ENCODE measurements around the gene LPGAT1. TPM values are rescaled to one million over a fixed set of nuclear protein-coding genes. Genes with fewer than 3 reads are reported as not detected.

Gene LPGAT1
- total and polyA plus RNA-seq, 2 donors (not counting 3 experiments of a cell fraction or from before 2014, with no cell fraction given): 6.1 to 46.0 TPM

- H3K9me1 ChIP-seq (replicated peaks; ENCODE audit: control insufficient read depth, extremely low read depth, insufficient read depth, low read length): no peaks in the 10 kb centered on the region
- no peak overlapping the region for H3K4me2 ChIP-seq (ENCODE audit: insufficient read depth, low read length)
- ChIA-PET CTCF (no interaction called here), POLR2A (no interaction called here)
- no peak overlapping the region for H3K4me3 ChIP-seq (replicated peaks in 1 of 3; ENCODE audit: insufficient read depth in 1 of 3, low read depth in 1 of 3, low read length in 3 of 3)
- no peaks in the 10 kb centered on the region for H3K27me3 ChIP-seq (ENCODE audit: control insufficient read depth in 2 of 2, insufficient read depth in 2 of 2, low read length in 2 of 2)
- FAIRE-seq (no peak), DNase-seq (ENCODE audit: low read depth, low spot score) (no peak)
- H3K36me3 ChIP-seq (ENCODE audit: control insufficient read depth in 2 of 2, extremely low read depth in 1 of 2, insufficient read depth in 2 of 2, low read length in 2 of 2): peaks cover 0 to 2% of the 10 kb centered on the region in 2 experiments
- H3K4me1 ChIP-seq (ENCODE audit: control insufficient read depth, extremely low read depth, insufficient read depth, low read length): no peaks in the 10 kb centered on the region
- no peak for TF ChIP-seq FOS (IDR thresholded peaks at IDR 0.05; ENCODE audit: borderline replicate concordance, insufficient read depth, low read length)
- TF ChIP-seq JUN (IDR thresholded peaks at IDR 0.05; ENCODE audit: borderline replicate concordance, insufficient read depth, insufficient read length, low read depth): no peak
- no peak for TF ChIP-seq MYC (IDR thresholded peaks at IDR 0.05; ENCODE audit: low read depth, low read length)
- TF ChIP-seq POLR2A (IDR thresholded peaks at IDR 0.05; ENCODE audit: low read depth, low read length): no peak
- TF ChIP-seq MAX (IDR thresholded peaks at IDR 0.05; ENCODE audit: insufficient read depth, insufficient read length): no peak
- no peaks in the 10 kb centered on the region for H4K20me1 ChIP-seq (replicated peaks; ENCODE audit: control insufficient read depth, extremely low read depth, insufficient read depth, low read length)
- no peaks in the 10 kb centered on the region for H3K79me2 ChIP-seq (ENCODE audit: control insufficient read depth, insufficient read depth, low read length)
- no peak overlapping the region for H2AFZ ChIP-seq (ENCODE audit: low read depth, low read length)
- H3K9ac ChIP-seq (replicated peaks; ENCODE audit: extremely low read depth, insufficient read depth, low read length): no peak overlapping the region
- intact Hi-C loops (cut with micrococcal nuclease): no loop called here
- no peaks in the 10 kb centered on the region for H3K9me3 ChIP-seq (replicated peaks; ENCODE audit: control insufficient read depth, insufficient read depth, low read length)
- no peak overlapping the region for H3K27ac ChIP-seq (ENCODE audit: insufficient read depth, low read depth, low read length)
- no TSS peak for BruUV-seq (replicated peaks)
- dilution Hi-C loops (cut with MboI; ENCODE audit: extremely low pct_ligation_motif_present, low sequenced_read_pairs): no loop called here
These were observed 80.0 kb downstream of the LPGAT1 start for GRCh38 chr1:211750599-211750998.

GRCh38 chr1:211749251-211749650 is 81.3 kb downstream of the LPGAT1 start:
- peaks cover 0 to 2% of the 10 kb centered on the region in 2 experiments for H3K36me3 ChIP-seq (ENCODE audit: control insufficient read depth in 2 of 2, extremely low read depth in 1 of 2, insufficient read depth in 2 of 2, low read length in 2 of 2)
- H3K4me1 ChIP-seq (ENCODE audit: control insufficient read depth, extremely low read depth, insufficient read depth, low read length): no peaks in the 10 kb centered on the region
- H3K27me3 ChIP-seq (ENCODE audit: control insufficient read depth in 2 of 2, insufficient read depth in 2 of 2, low read length in 2 of 2): no peaks in the 10 kb centered on the region
- no TSS peak for BruUV-seq (replicated peaks)
- DNase-seq (ENCODE audit: low read depth, low spot score) (no peak), FAIRE-seq (no peak)
- no peak overlapping the region for H3K4me2 ChIP-seq (ENCODE audit: insufficient read depth, low read length)
- H3K27ac ChIP-seq (ENCODE audit: insufficient read depth, low read depth, low read length): no peak overlapping the region
- H4K20me1 ChIP-seq (replicated peaks; ENCODE audit: control insufficient read depth, extremely low read depth, insufficient read depth, low read length): no peaks in the 10 kb centered on the region
- no peak overlapping the region for H2AFZ ChIP-seq (ENCODE audit: low read depth, low read length)
- no peak overlapping the region for H3K4me3 ChIP-seq (replicated peaks in 1 of 3; ENCODE audit: insufficient read depth in 1 of 3, low read depth in 1 of 3, low read length in 3 of 3)
- no peaks in the 10 kb centered on the region for H3K79me2 ChIP-seq (ENCODE audit: control insufficient read depth, insufficient read depth, low read length)
- H3K9me3 ChIP-seq (replicated peaks; ENCODE audit: control insufficient read depth, insufficient read depth, low read length): no peaks in the 10 kb centered on the region
- no peaks in the 10 kb centered on the region for H3K9me1 ChIP-seq (replicated peaks; ENCODE audit: control insufficient read depth, extremely low read depth, insufficient read depth, low read length)
- POLR2A ChIA-PET: no interaction called here
- CTCF ChIA-PET: interaction anchor here (1.3 kb wide), 1 partner anchor 10 kb away, joined by 5 read pairs; no protein-coding TSS in a partner anchor
- no peak for TF ChIP-seq MAX (IDR thresholded peaks at IDR 0.05; ENCODE audit: insufficient read depth, insufficient read length)
- TF ChIP-seq EZH2 (IDR thresholded peaks at IDR 0.05; ENCODE audit: borderline replicate concordance, low read depth, low read length, severe bottlenecking): no peak
- no peak for TF ChIP-seq POLR2A (IDR thresholded peaks at IDR 0.05; ENCODE audit: low read depth, low read length)
- TF ChIP-seq GATA2 (IDR thresholded peaks at IDR 0.05; ENCODE audit: insufficient read depth, insufficient read length, low read depth, low read length): no peak
- no peak for TF ChIP-seq MYC (IDR thresholded peaks at IDR 0.05; ENCODE audit: low read depth, low read length)
- no peak for TF ChIP-seq POLR2AphosphoS5 (IDR thresholded peaks at IDR 0.05; ENCODE audit: insufficient read depth, low read depth, low read length)
- no peak overlapping the region for H3K9ac ChIP-seq (replicated peaks; ENCODE audit: extremely low read depth, insufficient read depth, low read length)
- dilution Hi-C loops (cut with MboI; ENCODE audit: extremely low pct_ligation_motif_present, low sequenced_read_pairs) (no loop called here), intact Hi-C loops (cut with micrococcal nuclease) (no loop called here)
